Naive thymus-derived CD8-positive, alpha-beta T cell (primary cell): ENCODE data around the gene GBP4. TPM values are rescaled to one million over a fixed set of nuclear protein-coding genes. Genes with fewer than 3 reads are reported as not detected.

Experiments
- ATAC-seq, 2 donors: fragments of 150-1000 bp; cut with Tn5 transposase in 1 of 2; sonication (Bioruptor Pico), chemical (Tn5 transposase) in 1 of 2; 1 replicate in 1 of 2; 2 replicates in 1 of 2; pipeline ENCODE4 v1.10.0; 2021; ENCODE audit warnings: mild to moderate bottlenecking in 2 of 2, moderate library complexity in 2 of 2
- POLR2A ChIA-PET: fragments of 350-600 bp; sonication (Branson Sonifier 250); formaldehyde crosslinking; loops from one replicate; lab custom pipeline; 2021; ENCODE audit warnings: antibody characterized with exemption; lab: Charles Lee
- DNase-seq, 10 donors: peaks; one replicate each; pipeline versions ENCODE4 v3.0.0 to v3.0.0-alpha.2; 2020 to 2022
- H3K27ac Mint-ChIP-seq, 10 donors: one replicate each; pipeline ENCODE4 v1.8.0; 2020 to 2022; ENCODE audit warnings: mild to moderate bottlenecking in 10 of 10, mixed read lengths in 10 of 10, moderate library complexity in 4 of 10, inconsistent platforms in 1 of 10
- H3K27me3 Mint-ChIP-seq, 5 donors: one replicate each; pipeline ENCODE4 v1.8.0; 2021 to 2022; ENCODE audit warnings: mixed read lengths in 5 of 5
- H3K36me3 Mint-ChIP-seq, 3 donors: one replicate each; pipeline ENCODE4 v1.8.0; 2020 to 2022; ENCODE audit warnings: mixed read lengths in 3 of 3, mild to moderate bottlenecking in 2 of 3, inconsistent platforms in 1 of 3
- H3K4me1 Mint-ChIP-seq, 4 donors: one replicate each; pipeline ENCODE4 v1.8.0; 2021 to 2022; ENCODE audit warnings: mixed read lengths in 4 of 4
- H3K4me3 Mint-ChIP-seq, 10 donors: one replicate each; pipeline ENCODE4 v1.8.0; 2020 to 2022; ENCODE audit warnings: mild to moderate bottlenecking in 10 of 10, mixed read lengths in 10 of 10, moderate library complexity in 6 of 10, inconsistent platforms in 1 of 10
- H3K9me3 Mint-ChIP-seq, 9 donors: one replicate each; pipeline ENCODE4 v1.8.0; 2020 to 2022; ENCODE audit warnings: mixed read lengths in 9 of 9, mild to moderate bottlenecking in 3 of 9, inconsistent platforms in 1 of 9, moderate library complexity in 1 of 9
- polyA plus RNA-seq, 3 donors: library from polyadenylated mRNA; unstranded; fragments of 300-500 nt; fragmentation: Illumina TruSeq; gene quantifications; one replicate each; pipeline ENCODE4 v1.2.3, GENCODE V29; 2021
- total RNA-seq, 8 experiments: library from RNA in 2 of 8; stranded (reverse) in 2 of 8; gene quantifications; one replicate each; pipeline ENCODE4 v1.2.3 and lab custom pipeline; 2021 to 2026

GBP4 gene
- total and polyA plus RNA-seq, 5 experiments from 2014 or later, result 23.1 to 37.5 (median 32.3) TPM

DNA sequence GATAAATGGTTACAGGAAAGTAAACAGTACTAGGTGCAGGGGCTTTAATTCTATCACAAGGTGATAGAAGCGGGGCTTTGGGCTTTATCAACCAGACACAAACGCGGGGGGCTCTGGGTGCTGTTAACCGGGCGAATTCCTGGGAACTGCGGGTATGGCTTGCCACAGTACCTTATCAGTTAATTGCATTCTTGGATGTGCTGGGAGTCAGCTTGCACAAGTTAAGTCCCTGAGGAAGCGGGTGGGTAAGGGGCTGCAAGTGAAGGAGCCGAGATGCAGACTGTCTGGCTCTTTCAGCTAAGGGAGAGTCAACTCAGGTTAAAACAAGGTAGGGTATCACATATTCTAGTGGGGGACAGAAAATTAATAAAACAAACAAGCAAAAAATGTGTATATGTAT is 661 bp downstream of the GBP4 start:
- ATAC-seq (peak; percentile 1 to 17), DNase-seq (peak in 2 of 10 donors; percentile 20 to 26)
- peak overlapping the region; percentile 90 to 99 (median 96) for H3K4me3 Mint-ChIP-seq
- H3K4me1 Mint-ChIP-seq, result peaks cover 21 to 78% (median 73%) of the 10 kb centered on the region in 4 donors
- peaks cover 0 to 2% (median 0%) of the 10 kb centered on the region in 9 donors for H3K9me3 Mint-ChIP-seq
- peaks cover 13 to 46% (median 36%) of the 10 kb centered on the region in 3 donors for H3K36me3 Mint-ChIP-seq
- H3K27ac Mint-ChIP-seq, result peak overlapping the region; percentile 93 to 100 (median 97)
- H3K27me3 Mint-ChIP-seq, result no peaks in the 10 kb centered on the region
- POLR2A ChIA-PET, result interaction anchor here (0.5 to 3.0 kb wide), 7 partner anchors 58 to 113 kb away, joined by 3 to 12 read pairs (median 3); partner anchors contain the start of genes GBP2 and GBP5

DNA sequence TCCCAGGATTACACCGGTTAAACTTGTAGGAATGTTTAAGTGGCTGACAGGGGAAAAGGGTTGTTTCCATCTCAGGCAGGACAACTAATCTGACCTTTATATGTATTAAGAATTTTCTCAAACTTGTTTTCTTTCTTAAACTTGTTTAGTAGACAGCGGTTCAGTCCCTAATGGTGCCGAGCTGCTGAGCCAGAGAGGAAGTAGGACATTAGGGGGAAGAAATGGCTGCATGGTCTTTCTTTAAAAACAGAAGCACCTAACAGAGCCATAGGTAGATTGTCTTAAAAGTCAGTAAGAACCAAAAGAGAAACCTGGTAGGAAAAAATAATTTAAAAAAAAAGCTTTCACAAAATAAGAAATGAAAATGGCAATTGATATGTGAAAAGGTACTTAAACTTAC is 3.3 kb downstream of the GBP4 start:
- Mint-ChIP-seq H3K36me3 (peaks cover 19 to 58% (median 53%) of the 10 kb centered on the region in 3 donors), H3K4me3 (peak overlapping the region in 9 of 10 donors; percentile 6 to 74 (median 51)), H3K27ac (peak overlapping the region in 9 of 10 donors; percentile 39 to 98 (median 71)), H3K9me3 (no peaks in the 10 kb centered on the region), H3K27me3 (no peaks in the 10 kb centered on the region), H3K4me1 (peaks cover 16 to 73% (median 61%) of the 10 kb centered on the region in 4 donors)
- POLR2A ChIA-PET, result interaction anchor here (0.8 to 1.1 kb wide), 2 partner anchors 12 to 51 kb away, joined by 3 read pairs; no protein-coding TSS in a partner anchor
- no peak for ATAC-seq
- DNase-seq, result no peak

DNA sequence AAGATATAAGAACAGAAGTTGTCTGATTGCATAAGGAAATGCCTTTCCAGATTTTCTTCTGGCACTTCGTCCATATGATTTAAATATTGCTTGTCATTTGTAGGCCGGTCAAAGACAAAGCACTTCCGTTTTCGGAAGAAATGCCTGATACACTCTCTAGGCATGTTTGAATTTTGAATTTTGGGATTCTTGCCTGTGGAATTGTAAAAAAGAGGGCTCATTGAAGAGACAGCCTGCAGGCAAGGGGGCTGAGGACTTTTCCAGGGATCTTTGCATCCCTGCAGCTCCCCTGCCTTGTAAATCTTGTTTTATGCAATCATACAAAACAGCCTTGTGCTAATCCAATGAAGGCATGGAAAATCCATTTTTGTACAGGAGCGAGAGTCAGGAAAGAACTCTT is 7.4 kb downstream of the GBP4 start:
- Mint-ChIP-seq H3K9me3 (no peaks in the 10 kb centered on the region), H3K4me1 (peaks cover 15 to 54% (median 48%) of the 10 kb centered on the region in 4 donors), H3K27ac (peak overlapping the region in 4 of 10 donors; percentile 16 to 78 (median 73)), H3K27me3 (no peaks in the 10 kb centered on the region), H3K36me3 (peaks cover 20 to 92% (median 78%) of the 10 kb centered on the region in 3 donors), H3K4me3 (no peak overlapping the region)
- POLR2A ChIA-PET, result interaction anchor here (0.7 kb wide), 1 partner anchor 83 kb away, joined by 4 read pairs; no protein-coding TSS in a partner anchor
- ATAC-seq (no peak), DNase-seq (no peak)

GRCh38 chr1:89190017-89190416 is 8.7 kb downstream of the GBP4 start:
- no peaks in the 10 kb centered on the region for H3K27me3 Mint-ChIP-seq
- no peak overlapping the region for H3K4me3 Mint-ChIP-seq
- DNase-seq, result peak in 1 of 10 donors; percentile 60
- no peak for ATAC-seq
- peaks cover 13 to 41% (median 37%) of the 10 kb centered on the region in 4 donors for H3K4me1 Mint-ChIP-seq
- H3K27ac Mint-ChIP-seq, result peak overlapping the region in 4 of 10 donors; percentile 36 to 73 (median 43)
- no peaks in the 10 kb centered on the region for H3K9me3 Mint-ChIP-seq
- peaks cover 24 to 94% (median 82%) of the 10 kb centered on the region in 3 donors for H3K36me3 Mint-ChIP-seq
- POLR2A ChIA-PET, result no interaction called here

GRCh38 chr1:89179343-89179742 is 19.4 kb downstream of the GBP4 start:
- DNase-seq, result no peak
- H3K27ac Mint-ChIP-seq, result no peak overlapping the region
- H3K4me3 Mint-ChIP-seq, result no peak overlapping the region
- peaks cover 22 to 31% (median 30%) of the 10 kb centered on the region in 3 donors for H3K36me3 Mint-ChIP-seq
- H3K27me3 Mint-ChIP-seq, result no peaks in the 10 kb centered on the region
- H3K4me1 Mint-ChIP-seq, result peaks cover 2 to 6% (median 3%) of the 10 kb centered on the region in 4 donors
- H3K9me3 Mint-ChIP-seq, result peaks cover 0 to 7% (median 0%) of the 10 kb centered on the region in 9 donors
- POLR2A ChIA-PET, result no interaction called here
- no peak for ATAC-seq

DNA sequence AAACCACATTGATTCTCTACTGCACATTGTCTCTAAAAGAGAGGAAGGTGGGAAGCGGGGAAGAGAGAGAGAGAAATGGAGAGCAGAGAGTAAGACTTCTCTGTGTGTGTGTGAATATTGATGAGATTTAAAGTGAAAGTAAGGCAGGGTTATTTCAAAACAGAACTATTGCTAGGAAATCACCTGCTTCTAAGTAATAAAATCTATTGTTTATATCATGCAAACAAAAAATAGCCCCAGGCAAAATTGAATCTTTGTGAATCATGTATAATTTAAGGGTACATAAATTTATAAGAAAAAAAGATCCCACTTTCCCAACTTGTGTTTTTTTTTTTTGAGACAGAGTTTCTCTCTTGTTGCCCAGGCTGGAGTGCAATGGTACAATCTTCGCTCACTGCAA is 21.8 kb downstream of the GBP4 start:
- Mint-ChIP-seq H3K36me3 (peaks cover 4 to 12% (median 8%) of the 10 kb centered on the region in 3 donors), H3K27me3 (no peaks in the 10 kb centered on the region), H3K9me3 (peaks cover 0 to 3% (median 0%) of the 10 kb centered on the region in 9 donors), H3K4me1 (peaks cover 2 to 6% (median 3%) of the 10 kb centered on the region in 4 donors), H3K4me3 (no peak overlapping the region), H3K27ac (peak overlapping the region in 1 of 10 donors; percentile 75)
- no peak for ATAC-seq
- POLR2A ChIA-PET, result no interaction called here
- DNase-seq, result no peak

- no peak for DNase-seq
- H3K4me1 Mint-ChIP-seq, result peaks cover 2 to 6% (median 3%) of the 10 kb centered on the region in 4 donors
- H3K27ac Mint-ChIP-seq, result peak within 1 kb of the TSS in 1 of 10 donors; percentile 75
- peaks cover 0 to 10% (median 0%) of the 10 kb centered on the region in 3 donors for H3K36me3 Mint-ChIP-seq
- ATAC-seq, result no peak
- H3K4me3 Mint-ChIP-seq, result no peak within 1 kb of the TSS
- POLR2A ChIA-PET, result no interaction called here
- H3K9me3 Mint-ChIP-seq, result peaks cover 0 to 5% (median 0%) of the 10 kb centered on the region in 9 donors
- no peaks in the 10 kb centered on the region for H3K27me3 Mint-ChIP-seq
Measured at GRCh38 chr1:89175601-89176256, 23.0 kb downstream of the GBP4 start, which contains the start of gene GBP7. TSS of gene GBP7 (minus strand) at chr1:89176003. CDS start at chr1:89171935, 4,068 bp downstream.

DNA sequence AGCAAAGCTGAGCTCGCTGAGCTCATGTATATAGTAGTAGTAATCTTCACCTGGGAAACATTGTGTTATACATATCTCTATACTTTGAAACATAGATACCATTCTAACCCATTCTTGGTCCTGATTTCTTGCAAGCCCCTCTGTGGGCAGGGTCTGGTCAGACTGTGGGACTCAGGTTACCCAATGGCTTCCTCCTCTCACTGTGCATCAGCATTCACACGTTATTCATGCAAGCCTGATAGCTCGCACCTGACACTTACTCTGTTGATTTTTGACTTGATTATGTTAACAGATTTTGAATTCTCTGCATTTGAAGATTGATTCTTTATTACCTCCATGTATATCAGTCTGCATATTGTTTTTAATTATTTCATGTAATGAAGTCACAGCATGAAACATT is 24.3 kb downstream of the GBP4 start:
- POLR2A ChIA-PET, result no interaction called here
- peaks cover 0 to 7% (median 0%) of the 10 kb centered on the region in 3 donors for H3K36me3 Mint-ChIP-seq
- peaks cover 0 to 7% (median 0%) of the 10 kb centered on the region in 9 donors for H3K9me3 Mint-ChIP-seq
- no peak overlapping the region for H3K4me3 Mint-ChIP-seq
- H3K4me1 Mint-ChIP-seq, result peaks cover 2 to 6% (median 3%) of the 10 kb centered on the region in 4 donors
- no peaks in the 10 kb centered on the region for H3K27me3 Mint-ChIP-seq
- H3K27ac Mint-ChIP-seq, result no peak overlapping the region
- ATAC-seq (no peak), DNase-seq (no peak)

DNA sequence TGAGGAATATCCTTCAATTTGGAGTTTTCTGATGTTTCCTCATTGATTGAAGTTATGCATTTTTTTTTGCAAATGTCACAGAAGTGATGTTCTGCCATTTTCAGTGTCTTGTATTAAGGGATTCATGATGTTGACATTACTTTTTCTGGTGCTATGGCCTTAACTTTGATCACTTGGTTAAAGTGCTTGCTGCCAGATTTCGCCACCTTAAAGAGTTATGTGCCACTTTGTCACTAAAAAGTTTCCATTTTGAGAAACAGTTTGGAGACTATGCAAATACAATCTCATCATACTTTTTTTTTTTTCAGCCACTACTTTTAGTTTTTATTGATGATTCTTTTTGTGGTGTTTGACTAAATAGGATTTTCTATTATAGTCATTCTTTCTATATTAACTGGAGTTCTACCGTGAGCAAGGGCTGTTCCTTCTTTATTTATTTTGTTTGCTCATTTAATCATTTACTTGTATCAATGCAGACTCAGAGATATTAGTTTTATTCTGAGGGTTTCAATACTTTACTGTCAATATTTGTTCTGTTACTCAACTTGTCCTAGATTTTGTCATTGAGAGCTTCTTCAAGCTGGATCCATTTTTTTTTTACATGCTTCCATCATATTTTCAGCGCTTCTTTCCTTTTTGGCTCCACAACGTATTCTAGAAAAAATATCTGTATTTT is 26.1 kb downstream of the GBP4 start:
- H3K36me3 Mint-ChIP-seq, result peaks cover 0 to 7% (median 0%) of the 10 kb centered on the region in 3 donors
- POLR2A ChIA-PET, result no interaction called here
- peaks cover 2 to 6% (median 3%) of the 10 kb centered on the region in 4 donors for H3K4me1 Mint-ChIP-seq
- no peak overlapping the region for H3K27ac Mint-ChIP-seq
- H3K9me3 Mint-ChIP-seq, result peaks cover 0 to 9% (median 0%) of the 10 kb centered on the region in 9 donors
- DNase-seq (no peak), ATAC-seq (no peak)
- no peaks in the 10 kb centered on the region for H3K27me3 Mint-ChIP-seq
- H3K4me3 Mint-ChIP-seq, result no peak overlapping the region

- DNase-seq (no peak), ATAC-seq (no peak)
- Mint-ChIP-seq H3K4me1 (no peaks in the 10 kb centered on the region), H3K4me3 (no peak overlapping the region), H3K36me3 (peaks cover 0 to 7% (median 0%) of the 10 kb centered on the region in 3 donors), H3K27me3 (no peaks in the 10 kb centered on the region), H3K27ac (no peak overlapping the region), H3K9me3 (peaks cover 0 to 9% (median 0%) of the 10 kb centered on the region in 9 donors)
- POLR2A ChIA-PET, result interaction anchor here (0.8 kb wide), 1 partner anchor 105 kb away, joined by 3 read pairs; no protein-coding TSS in a partner anchor
Measured at GRCh38 chr1:89171067-89171438, 27.7 kb downstream of the GBP4 start.

GRCh38 chr1:89170170-89171066 is 28.3 kb downstream of the GBP4 start:
- Mint-ChIP-seq H3K9me3 (peaks cover 0 to 9% (median 0%) of the 10 kb centered on the region in 9 donors), H3K27me3 (no peaks in the 10 kb centered on the region), H3K4me3 (no peak overlapping the region), H3K27ac (no peak overlapping the region), H3K4me1 (no peaks in the 10 kb centered on the region), H3K36me3 (peaks cover 0 to 7% (median 0%) of the 10 kb centered on the region in 3 donors)
- no peak for DNase-seq
- ATAC-seq, result no peak
- POLR2A ChIA-PET, result interaction anchor here (0.8 kb wide), 1 partner anchor 106 kb away, joined by 3 read pairs; no protein-coding TSS in a partner anchor

DNA sequence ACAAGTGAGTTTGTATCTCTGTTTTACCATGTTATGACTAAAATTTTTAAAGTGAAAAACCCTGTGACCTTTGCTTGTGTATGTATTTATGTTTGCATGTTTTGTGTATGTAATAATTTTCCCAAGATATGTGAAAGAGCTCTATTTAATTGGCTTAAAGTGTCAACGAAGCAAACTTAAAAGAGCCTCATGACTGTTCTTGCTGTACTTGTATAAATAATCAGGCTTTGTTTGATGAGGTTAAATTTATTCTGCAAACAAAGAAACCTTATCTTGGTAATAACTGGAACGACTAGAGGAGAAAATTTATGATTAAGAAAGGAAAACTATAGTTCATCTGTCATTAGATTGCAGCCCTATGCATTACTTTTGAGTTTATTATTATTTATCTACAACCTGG is 29.6 kb downstream of the GBP4 start:
- peak overlapping the region in 1 of 10 donors; percentile 46 for H3K27ac Mint-ChIP-seq
- H3K27me3 Mint-ChIP-seq, result no peaks in the 10 kb centered on the region
- H3K36me3 Mint-ChIP-seq, result peaks cover 0 to 7% (median 0%) of the 10 kb centered on the region in 3 donors
- DNase-seq (no peak), ATAC-seq (no peak)
- no peaks in the 10 kb centered on the region for H3K4me1 Mint-ChIP-seq
- H3K4me3 Mint-ChIP-seq, result no peak overlapping the region
- POLR2A ChIA-PET, result no interaction called here
- peaks cover 0 to 9% (median 0%) of the 10 kb centered on the region in 9 donors for H3K9me3 Mint-ChIP-seq
